H9 (cell line): Measurements from ENCODE around the gene CYBA. TPM values are rescaled to one million over a fixed set of nuclear protein-coding genes. Genes with fewer than 3 reads are reported as not detected.

Experiments
- DNase-seq: peaks from one replicate; pipeline ENCODE4 v3.0.0-alpha.2; 2017
- H2AFZ ChIP-seq: one replicate; pipeline ENCODE4 v1.6.1; 2013; ENCODE audit warnings: mild to moderate bottlenecking, low read length, control low read depth, moderate library complexity
- H2AK5ac ChIP-seq: 2 replicates; pipeline ENCODE4 v1.6.1; 2013; ENCODE audit warnings: low read length, control low read depth, mixed read lengths; ENCODE audit not compliant: insufficient read length
- H2BK120ac ChIP-seq: one replicate; pipeline ENCODE4 v1.6.1; 2013; ENCODE audit warnings: low read depth, mild to moderate bottlenecking, low read length, control low read depth, inconsistent platforms; ENCODE audit not compliant: poor library complexity, severe bottlenecking
- H2BK12ac ChIP-seq: 2 replicates; pipeline ENCODE4 v1.6.1; 2013; ENCODE audit warnings: low read length, control low read depth, mixed read lengths, low read depth; ENCODE audit not compliant: insufficient read length
- H2BK15ac ChIP-seq: 2 replicates; pipeline ENCODE4 v1.6.1; 2013; ENCODE audit warnings: low read depth, low read length, control low read depth
- H2BK20ac ChIP-seq: one replicate; pipeline ENCODE4 v1.6.1; 2013; ENCODE audit warnings: low read depth, mild to moderate bottlenecking, low read length, control low read depth, inconsistent platforms; ENCODE audit not compliant: poor library complexity, severe bottlenecking
- H2BK5ac ChIP-seq: 2 replicates; pipeline ENCODE4 v1.6.1; 2013; ENCODE audit warnings: low read length, control low read depth, mixed read lengths; ENCODE audit not compliant: insufficient read length
- H3K14ac ChIP-seq: 2 replicates; pipeline ENCODE4 v1.6.1; 2013; ENCODE audit warnings: low read length, control low read depth; ENCODE audit not compliant: insufficient read depth
- H3K18ac ChIP-seq: 2 replicates; pipeline ENCODE4 v1.6.1; 2013; ENCODE audit warnings: low read depth, mild to moderate bottlenecking, mixed read lengths, low read length, control low read depth; ENCODE audit not compliant: insufficient read length
- H3K23ac ChIP-seq: 2 replicates; pipeline ENCODE4 v1.6.1; 2013; ENCODE audit warnings: low read length, control low read depth, mixed read lengths, low read depth; ENCODE audit not compliant: insufficient read length
- H3K23me2 ChIP-seq: 2 replicates; pipeline ENCODE4 v1.6.1; 2013; ENCODE audit warnings: low read depth, mild to moderate bottlenecking, mixed read lengths, low read length, control low read depth; ENCODE audit not compliant: insufficient read length, poor library complexity, severe bottlenecking
- H3K27ac ChIP-seq: 2 replicates; pipeline ENCODE4 v1.5.1; 2013; ENCODE audit warnings: low read length, control low read depth, mixed read lengths, low read depth; ENCODE audit not compliant: insufficient read length
- H3K27me3 ChIP-seq: 2 replicates; pipeline ENCODE4 v1.6.1; 2013; ENCODE audit warnings: low read length, control low read depth, inconsistent platforms; ENCODE audit not compliant: insufficient read depth
- H3K4ac ChIP-seq: 2 replicates; pipeline ENCODE4 v1.6.1; 2013; ENCODE audit warnings: low read depth, mild to moderate bottlenecking, control low read depth, inconsistent platforms, low read length, moderate library complexity
- H3K4me1 ChIP-seq: 2 replicates; pipeline ENCODE4 v1.6.1; 2013; ENCODE audit warnings: low read length, control low read depth, inconsistent platforms; ENCODE audit not compliant: insufficient read depth
- H3K4me2 ChIP-seq: 2 replicates; pipeline ENCODE4 v1.6.1; 2013; ENCODE audit warnings: low read length, control low read depth, mixed read lengths; ENCODE audit not compliant: insufficient read length, insufficient read depth
- H3K56ac ChIP-seq: 2 replicates; pipeline ENCODE4 v1.6.1; 2013; ENCODE audit warnings: low read depth, mild to moderate bottlenecking, mixed read lengths, low read length, control low read depth; ENCODE audit not compliant: insufficient read length
- H3K79me1 ChIP-seq: 2 replicates; pipeline ENCODE4 v1.6.1; 2013; ENCODE audit warnings: low read depth, mild to moderate bottlenecking, moderate library complexity, low read length, control low read depth, inconsistent platforms; ENCODE audit not compliant: insufficient read depth, poor library complexity, severe bottlenecking
- H3K79me2 ChIP-seq: 2 replicates; pipeline ENCODE4 v1.6.1; 2013; ENCODE audit warnings: low read length, control low read depth, inconsistent platforms; ENCODE audit not compliant: insufficient read depth
- H3K9ac ChIP-seq: 2 replicates; pipeline ENCODE4 v1.6.1; 2013; ENCODE audit warnings: low read length, control low read depth, mixed read lengths; ENCODE audit not compliant: insufficient read length; ENCODE audit errors: extremely low read depth
- H3K9me3 ChIP-seq: one replicate; pipeline ENCODE4 v1.6.1; 2013; ENCODE audit warnings: low read depth, low read length, inconsistent platforms; ENCODE audit not compliant: control insufficient read depth
- H3T11ph ChIP-seq: one replicate; pipeline ENCODE4 v1.6.1; 2013; ENCODE audit warnings: mild to moderate bottlenecking, low read length, control low read depth, inconsistent platforms
- H4K20me1 ChIP-seq: one replicate; pipeline ENCODE4 v1.6.1; 2013; ENCODE audit not compliant: control insufficient read depth, insufficient read length, insufficient read depth
- H4K5ac ChIP-seq: 2 replicates; pipeline ENCODE4 v1.6.1; 2013; ENCODE audit warnings: low read depth, mild to moderate bottlenecking, mixed read lengths, low read length, control low read depth; ENCODE audit not compliant: insufficient read length
- H4K8ac ChIP-seq: replicated peaks from 2 replicates; pipeline ENCODE4 v1.6.1; 2013; ENCODE audit warnings: low read length, control low read depth, mixed read lengths, low read depth; ENCODE audit not compliant: insufficient read length
- H4K91ac ChIP-seq: 2 replicates; pipeline ENCODE4 v1.6.1; 2013; ENCODE audit warnings: low read depth, mild to moderate bottlenecking, moderate library complexity, mixed read lengths, low read length, control low read depth; ENCODE audit not compliant: insufficient read length
- H3K27ac Mint-ChIP-seq, 3 experiments: 2 replicates in 2 of 3; 3 replicates in 1 of 3; pipeline ENCODE4 v1.8.0; 2020 to 2021; ENCODE audit warnings: mixed read lengths in 3 of 3, mild to moderate bottlenecking in 1 of 3, moderate library complexity in 1 of 3
- H3K27me3 Mint-ChIP-seq: 2 replicates; pipeline ENCODE4 v1.8.0; 2021; ENCODE audit warnings: low read depth, mild to moderate bottlenecking, moderate library complexity, mixed read lengths
- H3K36me3 Mint-ChIP-seq, 3 experiments: 2 replicates in 2 of 3; 3 replicates in 1 of 3; pipeline ENCODE4 v1.8.0; 2020 to 2021; ENCODE audit warnings: low read depth in 3 of 3, mixed read lengths in 3 of 3; ENCODE audit not compliant: insufficient read depth in 1 of 3
- H3K4me1 Mint-ChIP-seq, 2 experiments: 2 replicates each; pipeline ENCODE4 v1.8.0; 2020; ENCODE audit warnings: mixed read lengths in 2 of 2
- H3K4me3 Mint-ChIP-seq, 2 experiments: 2 replicates in 1 of 2; 3 replicates in 1 of 2; pipeline ENCODE4 v1.8.0; 2020 to 2021; ENCODE audit warnings: mild to moderate bottlenecking in 2 of 2, mixed read lengths in 2 of 2, moderate library complexity in 1 of 2
- H3K9me3 Mint-ChIP-seq, 2 experiments: 2 replicates in 1 of 2; 3 replicates in 1 of 2; pipeline ENCODE4 v1.8.0; 2020; ENCODE audit warnings: mild to moderate bottlenecking in 2 of 2, mixed read lengths in 2 of 2, moderate library complexity in 1 of 2
- WGBS: extraction: QIAGEN DNeasy Blood & Tissue Kit; methylation state at CpG from one replicate; pipeline ENCODE4 v1.1.7; 2013; ENCODE audit warnings: missing lambda C conversion rate, low lambda C conversion rate, mixed read lengths; ENCODE audit not compliant: insufficient read length; ENCODE audit errors: extremely low coverage; 5-methylcytosine and 5-hydroxymethylcytosine counted together
- total RNA-seq: library from RNA; stranded (reverse); gene quantifications from 2 replicates; pipeline ENCODE4 v1.2.1, GENCODE V29; 2021
- TF ChIP-seq, protein P1 (sequence below): fragments of 200-600 bp; sonication (generic); conservative IDR thresholded peaks from 3 replicates; pipeline ENCODE4 v1.8.0; 2021; ENCODE audit warnings: antibody characterized with exemption, mild to moderate bottlenecking

The CYBA gene
- total RNA-seq, 1 experiment from 2014 or later: 153 TPM

- Histone ChIP-seq H3K4ac (no peak overlapping the region), H3K4me2 (no peak overlapping the region), H3K9me3 (no peaks in the 10 kb centered on the region), H3K18ac (no peak overlapping the region), H3K27ac (no peak overlapping the region), H3K14ac (no peak overlapping the region), H2AK5ac (no peak overlapping the region), H3K79me2 (no peaks in the 10 kb centered on the region), H2BK20ac (no peak overlapping the region), H2BK120ac (no peak overlapping the region), H4K8ac (no peak overlapping the region), H3K23ac (no peak overlapping the region), H3K9ac (no peak overlapping the region), H2BK15ac (no peak overlapping the region), H4K20me1 (no peaks in the 10 kb centered on the region), H2BK5ac (no peak overlapping the region), H3K56ac (no peak overlapping the region), H2BK12ac (no peak overlapping the region), H3K27me3 (no peaks in the 10 kb centered on the region), H3K79me1 (no peaks in the 10 kb centered on the region), H4K5ac (no peak overlapping the region), H3K4me1 (no peaks in the 10 kb centered on the region), H3T11ph (no peak overlapping the region), H2AFZ (no peak overlapping the region), H3K23me2 (peaks cover 3% of the 10 kb centered on the region), H4K91ac (no peak overlapping the region)
- WGBS: no CpG with 5 or more reads among the region's 14 CpGs
- Mint-ChIP-seq H3K27me3 (no peaks in the 10 kb centered on the region), H3K4me1 (no peaks in the 10 kb centered on the region), H3K4me3 (no peak overlapping the region), H3K9me3 (no peaks in the 10 kb centered on the region), H3K27ac (peak overlapping the region in 1 of 3 experiments; percentile 27; a peak in 1 of 7 replicates), H3K36me3 (peaks cover 0 to 15% (median 14%) of the 10 kb centered on the region in 3 experiments; a peak in 4 of 7 replicates)
- no peak for DNase-seq
- TF ChIP-seq, protein P1, sequence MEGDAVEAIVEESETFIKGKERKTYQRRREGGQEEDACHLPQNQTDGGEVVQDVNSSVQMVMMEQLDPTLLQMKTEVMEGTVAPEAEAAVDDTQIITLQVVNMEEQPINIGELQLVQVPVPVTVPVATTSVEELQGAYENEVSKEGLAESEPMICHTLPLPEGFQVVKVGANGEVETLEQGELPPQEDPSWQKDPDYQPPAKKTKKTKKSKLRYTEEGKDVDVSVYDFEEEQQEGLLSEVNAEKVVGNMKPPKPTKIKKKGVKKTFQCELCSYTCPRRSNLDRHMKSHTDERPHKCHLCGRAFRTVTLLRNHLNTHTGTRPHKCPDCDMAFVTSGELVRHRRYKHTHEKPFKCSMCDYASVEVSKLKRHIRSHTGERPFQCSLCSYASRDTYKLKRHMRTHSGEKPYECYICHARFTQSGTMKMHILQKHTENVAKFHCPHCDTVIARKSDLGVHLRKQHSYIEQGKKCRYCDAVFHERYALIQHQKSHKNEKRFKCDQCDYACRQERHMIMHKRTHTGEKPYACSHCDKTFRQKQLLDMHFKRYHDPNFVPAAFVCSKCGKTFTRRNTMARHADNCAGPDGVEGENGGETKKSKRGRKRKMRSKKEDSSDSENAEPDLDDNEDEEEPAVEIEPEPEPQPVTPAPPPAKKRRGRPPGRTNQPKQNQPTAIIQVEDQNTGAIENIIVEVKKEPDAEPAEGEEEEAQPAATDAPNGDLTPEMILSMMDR: no peak
These were observed 45.6 kb upstream of the CYBA start for GRCh38 chr16:88696441-88696840.
